ENCODE results near the gene ZFP36L2. TPM values are rescaled to one million over a fixed set of nuclear protein-coding genes. Genes with fewer than 3 reads are reported as not detected.

ZFP36L2 gene
- total and polyA plus RNA-seq, 2 donors (not counting 1 experiment from before 2014, with no cell fraction given): 94.9 to 482 TPM

DNA sequence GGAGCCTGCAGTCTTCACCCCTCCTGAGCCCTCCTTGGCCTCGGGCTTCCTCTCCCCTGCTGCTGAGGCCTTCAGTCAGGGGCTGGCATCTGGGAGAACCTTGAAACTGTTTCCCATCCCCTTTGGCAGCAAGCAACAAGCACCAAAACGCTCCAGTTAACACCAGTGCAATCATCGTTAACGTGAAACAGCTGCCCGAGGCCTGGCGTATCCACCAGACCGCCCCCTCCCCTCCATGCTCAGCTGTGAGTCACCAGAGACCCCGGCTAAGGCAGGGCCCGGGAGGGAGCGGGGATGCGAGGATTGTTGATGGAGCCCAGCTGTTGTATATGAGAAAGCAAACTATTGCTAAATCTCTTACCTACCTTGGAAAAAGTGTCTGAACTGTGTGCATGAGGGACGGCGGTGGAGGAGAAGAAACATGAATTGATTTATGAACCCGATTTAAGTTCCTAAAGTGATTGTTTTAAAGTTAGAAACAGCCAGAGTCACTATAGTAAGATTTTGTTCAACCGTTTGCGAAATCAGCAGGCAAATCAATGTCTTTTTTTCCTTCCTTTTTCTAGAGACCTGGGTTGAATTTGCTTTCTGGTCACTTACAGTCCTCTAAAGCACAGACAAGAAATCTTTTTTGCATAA, 5.2 kb downstream of the ZFP36L2 start:
- Histone ChIP-seq H3K9ac (ENCODE audit: low read length) (peak overlapping the region; percentile 86), H2AFZ (ENCODE audit: insufficient read depth, low read depth, low read length, poor library complexity, severe bottlenecking) (no peak overlapping the region), H3K4me3 (ENCODE audit: control extremely low read depth in 1 of 5, extremely low read depth in 1 of 5, insufficient read depth in 1 of 5, low read depth in 2 of 5, low read length in 4 of 5) (peak overlapping the region; percentile 42 to 92 (median 87)), H3K4me1 (ENCODE audit: control insufficient read depth in 2 of 2, insufficient read depth in 2 of 2, low read length in 2 of 2) (peaks cover 52 to 59% of the 10 kb centered on the region in 2 donors), H3K79me2 (ENCODE audit: control insufficient read depth, insufficient read depth, low read length) (peaks cover 67% of the 10 kb centered on the region), H3K4me2 (replicated peaks; ENCODE audit: low read depth, low read length, poor library complexity, severe bottlenecking) (peak overlapping the region; percentile 85), H3K27ac (ENCODE audit: low read length in 2 of 2) (peak overlapping the region; percentile 87 to 90), H3K27me3 (replicated peaks in 1 of 4; ENCODE audit: control extremely low read depth in 1 of 4, control insufficient read depth in 3 of 4, insufficient read depth in 4 of 4, low read length in 3 of 4) (no peaks in the 10 kb centered on the region), H3K9me3 (ENCODE audit: control extremely low read depth in 1 of 3, control insufficient read depth in 2 of 3, insufficient read depth in 1 of 3, low read length in 2 of 3) (peaks cover 0 to 5% (median 0%) of the 10 kb centered on the region in 3 donors), H3K36me3 (replicated peaks in 1 of 2; ENCODE audit: control extremely low read depth in 1 of 2, control insufficient read depth in 1 of 2, extremely low read depth in 1 of 2, insufficient read depth in 2 of 2, low read length in 1 of 2) (peaks cover 0 to 30% of the 10 kb centered on the region in 2 experiments), H4K20me1 (ENCODE audit: control insufficient read depth, insufficient read depth, low read length, poor library complexity, severe bottlenecking) (peaks cover 33% of the 10 kb centered on the region)
- ChIA-PET CTCF (interaction anchor here (0.7 to 21.8 kb wide), 12 partner anchors 7 to 274 kb away, joined by 3 to 650 read pairs (median 5); partner anchors contain the start of gene ZFP36L2), POLR2A (interaction anchor here (0.6 to 13.4 kb wide), 16 partner anchors 8 to 270 kb away, joined by 3 to 561 read pairs (median 5); no protein-coding TSS in a partner anchor)
- H3K9me3 Mint-ChIP-seq (ENCODE audit: insufficient read depth): no peaks in the 10 kb centered on the region
- peak overlapping the region; percentile 87 for H3K4me3 Mint-ChIP-seq
- H3K27ac Mint-ChIP-seq: peak overlapping the region; percentile 94
- DNase-seq: peak; percentile 52
- TF ChIP-seq, protein P1, sequence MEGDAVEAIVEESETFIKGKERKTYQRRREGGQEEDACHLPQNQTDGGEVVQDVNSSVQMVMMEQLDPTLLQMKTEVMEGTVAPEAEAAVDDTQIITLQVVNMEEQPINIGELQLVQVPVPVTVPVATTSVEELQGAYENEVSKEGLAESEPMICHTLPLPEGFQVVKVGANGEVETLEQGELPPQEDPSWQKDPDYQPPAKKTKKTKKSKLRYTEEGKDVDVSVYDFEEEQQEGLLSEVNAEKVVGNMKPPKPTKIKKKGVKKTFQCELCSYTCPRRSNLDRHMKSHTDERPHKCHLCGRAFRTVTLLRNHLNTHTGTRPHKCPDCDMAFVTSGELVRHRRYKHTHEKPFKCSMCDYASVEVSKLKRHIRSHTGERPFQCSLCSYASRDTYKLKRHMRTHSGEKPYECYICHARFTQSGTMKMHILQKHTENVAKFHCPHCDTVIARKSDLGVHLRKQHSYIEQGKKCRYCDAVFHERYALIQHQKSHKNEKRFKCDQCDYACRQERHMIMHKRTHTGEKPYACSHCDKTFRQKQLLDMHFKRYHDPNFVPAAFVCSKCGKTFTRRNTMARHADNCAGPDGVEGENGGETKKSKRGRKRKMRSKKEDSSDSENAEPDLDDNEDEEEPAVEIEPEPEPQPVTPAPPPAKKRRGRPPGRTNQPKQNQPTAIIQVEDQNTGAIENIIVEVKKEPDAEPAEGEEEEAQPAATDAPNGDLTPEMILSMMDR (IDR thresholded peaks at IDR 0.05): no peak
- TF ChIP-seq EZH2 (IDR thresholded peaks at IDR 0.05; ENCODE audit: borderline replicate concordance, insufficient read depth, low read depth, low read length, poor library complexity, severe bottlenecking): no peak
- WGBS (ENCODE audit: insufficient coverage): 0% methylated on average over 11 of the region's 16 CpGs
- intact Hi-C loops (cut with micrococcal nuclease): no loop called here
- peaks cover 55% of the 10 kb centered on the region for H3K4me1 Mint-ChIP-seq
- ATAC-seq (ENCODE audit: low read depth): no peak
- H3K27me3 Mint-ChIP-seq: no peaks in the 10 kb centered on the region

DNA sequence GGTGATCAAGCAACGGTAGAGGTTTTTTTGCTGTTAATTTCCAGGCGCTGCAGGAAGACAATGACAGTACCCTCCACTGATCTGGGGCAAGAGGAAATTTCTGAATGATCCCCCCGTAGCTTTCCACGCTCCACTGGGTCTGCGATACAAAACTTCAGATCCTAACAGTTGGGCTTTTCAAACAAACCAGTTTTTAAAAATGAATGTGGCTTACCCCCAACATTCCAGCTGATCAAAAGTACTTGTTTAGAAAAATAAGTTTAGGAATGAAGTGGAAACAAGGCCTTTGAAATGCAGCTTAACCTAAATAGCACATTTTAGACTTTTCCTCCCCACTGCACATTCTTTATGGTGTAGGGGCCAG, 5.7 kb downstream of the ZFP36L2 start:
- peak overlapping the region; percentile 42 to 92 (median 87) for H3K4me3 ChIP-seq (ENCODE audit: control extremely low read depth in 1 of 5, extremely low read depth in 1 of 5, insufficient read depth in 1 of 5, low read depth in 2 of 5, low read length in 4 of 5)
- H3K27ac ChIP-seq (ENCODE audit: low read length in 2 of 2): peak overlapping the region; percentile 87 to 90
- 0% methylated on average over 2 of the region's 5 CpGs for WGBS (ENCODE audit: insufficient coverage)
- no peaks in the 10 kb centered on the region for H3K9me3 Mint-ChIP-seq (ENCODE audit: insufficient read depth)
- ChIA-PET CTCF (interaction anchor here (0.8 to 21.8 kb wide), 11 partner anchors 8 to 273 kb away, joined by 3 to 650 read pairs (median 5); partner anchors contain the start of gene ZFP36L2), POLR2A (interaction anchor here (0.5 to 13.4 kb wide), 13 partner anchors 8 to 99 kb away, joined by 3 to 561 read pairs (median 6); no protein-coding TSS in a partner anchor)
- no peak overlapping the region for H2AFZ ChIP-seq (ENCODE audit: insufficient read depth, low read depth, low read length, poor library complexity, severe bottlenecking)
- H3K79me2 ChIP-seq (ENCODE audit: control insufficient read depth, insufficient read depth, low read length): peaks cover 62% of the 10 kb centered on the region
- no peaks in the 10 kb centered on the region for H3K27me3 Mint-ChIP-seq
- H3K27ac Mint-ChIP-seq: peak overlapping the region; percentile 94
- H3K4me2 ChIP-seq (replicated peaks; ENCODE audit: low read depth, low read length, poor library complexity, severe bottlenecking): peak overlapping the region; percentile 85
- peak overlapping the region; percentile 87 for H3K4me3 Mint-ChIP-seq
- H3K36me3 ChIP-seq (replicated peaks in 1 of 2; ENCODE audit: control extremely low read depth in 1 of 2, control insufficient read depth in 1 of 2, extremely low read depth in 1 of 2, insufficient read depth in 2 of 2, low read length in 1 of 2): peaks cover 0 to 30% of the 10 kb centered on the region in 2 experiments
- intact Hi-C loops (cut with micrococcal nuclease): loop anchor here (1.0 kb wide), 3 partner anchors 50 to 89 kb away; no protein-coding TSS in a partner anchor
- peaks cover 52 to 62% of the 10 kb centered on the region in 2 donors for H3K4me1 ChIP-seq (ENCODE audit: control insufficient read depth in 2 of 2, insufficient read depth in 2 of 2, low read length in 2 of 2)
- peaks cover 0 to 5% (median 0%) of the 10 kb centered on the region in 3 donors for H3K9me3 ChIP-seq (ENCODE audit: control extremely low read depth in 1 of 3, control insufficient read depth in 2 of 3, insufficient read depth in 1 of 3, low read length in 2 of 3)
- H3K4me1 Mint-ChIP-seq: peaks cover 56% of the 10 kb centered on the region
- ATAC-seq (ENCODE audit: low read depth) (no peak), DNase-seq (no peak)
- TF ChIP-seq EZH2 (IDR thresholded peaks at IDR 0.05; ENCODE audit: borderline replicate concordance, insufficient read depth, low read depth, low read length, poor library complexity, severe bottlenecking): no peak
- TF ChIP-seq, protein P1 (IDR thresholded peaks at IDR 0.05): no peak
- peak overlapping the region; percentile 86 for H3K9ac ChIP-seq (ENCODE audit: low read length)
- H4K20me1 ChIP-seq (ENCODE audit: control insufficient read depth, insufficient read depth, low read length, poor library complexity, severe bottlenecking): peaks cover 28% of the 10 kb centered on the region
- no peaks in the 10 kb centered on the region for H3K27me3 ChIP-seq (replicated peaks in 1 of 4; ENCODE audit: control extremely low read depth in 1 of 4, control insufficient read depth in 3 of 4, insufficient read depth in 4 of 4, low read length in 3 of 4)
